ENCODE measurements around the gene NELL2. TPM values are rescaled to one million over a fixed set of nuclear protein-coding genes. Genes with fewer than 3 reads are reported as not detected.

Gene NELL2
- total and polyA plus RNA-seq, 2 donors (not counting 1 experiment from before 2014, with no cell fraction given) = 0.17 TPM; not detected in 1

- Histone ChIP-seq H3K4me2 (ENCODE audit: extremely low read depth, insufficient read depth, low read length) (no peak overlapping the region), H3K27me3 (ENCODE audit: control insufficient read depth, insufficient read depth, low read length) (no peaks in the 10 kb centered on the region), H3K4me3 (replicated peaks in 1 of 4; ENCODE audit: control extremely low read depth in 1 of 4, insufficient read depth in 1 of 4, low read depth in 3 of 4, low read length in 4 of 4) (no peak overlapping the region), H3K9ac (ENCODE audit: insufficient read depth, low read length) (no peak overlapping the region), H3K27ac (ENCODE audit: insufficient read depth, low read length) (no peak overlapping the region), H3K9me3 (ENCODE audit: control insufficient read depth, insufficient read depth, low read depth, low read length) (no peaks in the 10 kb centered on the region), H3K4me1 (ENCODE audit: control insufficient read depth, extremely low read depth, insufficient read depth, low read length) (no peaks in the 10 kb centered on the region), H2AFZ (ENCODE audit: low read length) (no peak overlapping the region), H3K79me2 (ENCODE audit: control insufficient read depth, insufficient read depth, low read length) (no peaks in the 10 kb centered on the region), H3K36me3 (ENCODE audit: control insufficient read depth, insufficient read depth, low read length) (no peaks in the 10 kb centered on the region), H4K20me1 (ENCODE audit: control insufficient read depth, extremely low read depth, insufficient read depth, low read length) (no peaks in the 10 kb centered on the region)
- TF ChIP-seq EZH2 (IDR thresholded peaks at IDR 0.05; ENCODE audit: low read length, missing control alignments) = no peak
- no peak for TF ChIP-seq CTCF (conservative IDR thresholded peaks at IDR 0.05 in 1 of 2, IDR thresholded peaks at IDR 0.05 in 1 of 2; ENCODE audit: low read depth in 1 of 2, low read length in 2 of 2)
- DNase-seq (ENCODE audit: low read depth in 2 of 2) = no peak
Observed at GRCh38 chr12:44663291-44663690, 212.8 kb downstream of the NELL2 start.

GRCh38 chr12:44655846-44656245 lies 220.3 kb downstream of the NELL2 start:
- H3K4me2 ChIP-seq (ENCODE audit: extremely low read depth, insufficient read depth, low read length) = no peak overlapping the region
- H3K36me3 ChIP-seq (ENCODE audit: control insufficient read depth, insufficient read depth, low read length) = no peaks in the 10 kb centered on the region
- TF ChIP-seq CTCF (conservative IDR thresholded peaks at IDR 0.05 in 1 of 2, IDR thresholded peaks at IDR 0.05 in 1 of 2; ENCODE audit: low read depth in 1 of 2, low read length in 2 of 2) = no peak
- no peak for TF ChIP-seq EZH2 (IDR thresholded peaks at IDR 0.05; ENCODE audit: low read length, missing control alignments)
- DNase-seq (ENCODE audit: low read depth in 2 of 2) = no peak
- H3K9ac ChIP-seq (ENCODE audit: insufficient read depth, low read length) = no peak overlapping the region
- H3K4me1 ChIP-seq (ENCODE audit: control insufficient read depth, extremely low read depth, insufficient read depth, low read length) = no peaks in the 10 kb centered on the region
- no peaks in the 10 kb centered on the region for H3K79me2 ChIP-seq (ENCODE audit: control insufficient read depth, insufficient read depth, low read length)
- no peak overlapping the region for H3K27ac ChIP-seq (ENCODE audit: insufficient read depth, low read length)
- H3K27me3 ChIP-seq (ENCODE audit: control insufficient read depth, insufficient read depth, low read length) = no peaks in the 10 kb centered on the region
- no peak overlapping the region for H3K4me3 ChIP-seq (replicated peaks in 1 of 4; ENCODE audit: control extremely low read depth in 1 of 4, insufficient read depth in 1 of 4, low read depth in 3 of 4, low read length in 4 of 4)
- H2AFZ ChIP-seq (ENCODE audit: low read length) = no peak overlapping the region
- H3K9me3 ChIP-seq (ENCODE audit: control insufficient read depth, insufficient read depth, low read depth, low read length) = no peaks in the 10 kb centered on the region
- H4K20me1 ChIP-seq (ENCODE audit: control insufficient read depth, extremely low read depth, insufficient read depth, low read length) = no peaks in the 10 kb centered on the region

GRCh38 chr12:44654646-44655639 lies 221.2 kb downstream of the NELL2 start:
- no peak for DNase-seq (ENCODE audit: low read depth in 2 of 2)

More at GRCh38 chr12:44654646-44655639, 221.2 kb downstream of the NELL2 start:
- H4K20me1 ChIP-seq (ENCODE audit: control insufficient read depth, extremely low read depth, insufficient read depth, low read length) = no peaks in the 10 kb centered on the region
- no peaks in the 10 kb centered on the region for H3K9me3 ChIP-seq (ENCODE audit: control insufficient read depth, insufficient read depth, low read depth, low read length)
- H3K27me3 ChIP-seq (ENCODE audit: control insufficient read depth, insufficient read depth, low read length) = no peaks in the 10 kb centered on the region
- no peak overlapping the region for H3K4me2 ChIP-seq (ENCODE audit: extremely low read depth, insufficient read depth, low read length)
- H3K79me2 ChIP-seq (ENCODE audit: control insufficient read depth, insufficient read depth, low read length) = no peaks in the 10 kb centered on the region
- H3K4me1 ChIP-seq (ENCODE audit: control insufficient read depth, extremely low read depth, insufficient read depth, low read length) = no peaks in the 10 kb centered on the region
- no peak overlapping the region for H2AFZ ChIP-seq (ENCODE audit: low read length)
- no peak overlapping the region for H3K9ac ChIP-seq (ENCODE audit: insufficient read depth, low read length)
- no peaks in the 10 kb centered on the region for H3K36me3 ChIP-seq (ENCODE audit: control insufficient read depth, insufficient read depth, low read length)
- no peak overlapping the region for H3K27ac ChIP-seq (ENCODE audit: insufficient read depth, low read length)
- TF ChIP-seq CTCF (conservative IDR thresholded peaks at IDR 0.05 in 1 of 2, IDR thresholded peaks at IDR 0.05 in 1 of 2; ENCODE audit: low read depth in 1 of 2, low read length in 2 of 2) (no peak), EZH2 (IDR thresholded peaks at IDR 0.05; ENCODE audit: low read length, missing control alignments) (no peak)
- H3K4me3 ChIP-seq (replicated peaks in 1 of 4; ENCODE audit: control extremely low read depth in 1 of 4, insufficient read depth in 1 of 4, low read depth in 3 of 4, low read length in 4 of 4) = no peak overlapping the region
